ENCODE results near the gene CRELD2. TPM values are rescaled to one million over a fixed set of nuclear protein-coding genes. Genes with fewer than 3 reads are reported as not detected.
A peak's percentile ranks its signal among the peaks of the same experiment; 100 is the strongest.

CRELD2 gene
- total and polyA plus RNA-seq, 2 of the 4 experiments (the other 2 are of a cell fraction): 36.2 to 70.7 TPM

DNA sequence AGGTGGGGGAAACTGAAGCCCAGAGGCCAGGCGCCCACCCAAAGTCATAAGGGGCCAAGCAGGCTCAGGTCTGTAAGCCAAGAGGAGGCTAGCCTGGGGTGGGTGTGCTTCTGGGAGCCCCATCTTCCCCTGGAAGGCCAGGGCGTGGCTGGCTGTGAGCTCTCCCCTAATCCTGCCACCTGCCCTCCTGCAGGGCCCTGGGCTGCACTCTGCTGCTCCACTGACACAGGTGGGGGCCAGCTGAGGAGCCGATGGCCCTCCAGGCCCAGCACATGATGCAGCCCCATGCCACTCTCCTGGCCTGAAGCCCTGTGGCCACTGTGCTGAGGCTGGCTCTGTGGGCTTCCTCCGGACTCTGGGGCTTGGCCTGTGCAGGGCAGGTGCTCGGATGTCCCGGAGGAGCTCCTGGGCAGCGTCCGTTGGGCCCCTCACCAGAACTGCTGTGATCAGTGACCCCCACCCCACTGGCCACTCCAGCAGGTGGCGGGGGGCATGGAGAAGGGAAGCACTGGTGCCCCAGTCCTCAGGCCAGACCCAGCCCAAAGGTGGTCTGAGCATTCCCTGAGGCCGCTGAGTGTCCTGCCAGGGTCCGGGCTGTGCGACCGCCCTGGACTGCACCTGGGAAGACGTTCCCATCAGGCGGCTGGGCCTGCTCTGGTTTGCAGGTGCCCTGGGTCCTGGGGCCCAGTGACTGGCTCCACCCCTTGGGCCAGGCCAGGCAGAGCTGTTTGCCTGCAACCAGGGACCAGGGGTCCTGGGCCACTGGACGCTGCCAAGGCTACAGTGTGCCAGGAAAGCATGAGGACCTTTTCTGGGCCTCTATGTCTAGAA, 50.6 kb downstream of the CRELD2 start:
- Histone ChIP-seq H2AFZ (replicated peaks; ENCODE audit: low read length, poor library complexity) (no peak overlapping the region), H3K14ac (replicated peaks; ENCODE audit: low read depth, low read length) (no peak overlapping the region), H3K23ac (ENCODE audit: low read depth, low read length) (no peak overlapping the region), H4K5ac (ENCODE audit: low read depth, low read length) (no peak overlapping the region), H4K20me1 (ENCODE audit: insufficient read depth, low read length) (peaks cover 6% of the 10 kb centered on the region), H3K9ac (ENCODE audit: low read depth, low read length) (no peak overlapping the region), H3K4me1 (ENCODE audit: control insufficient read depth, insufficient read depth, low read length) (peaks cover 30% of the 10 kb centered on the region), H2BK15ac (ENCODE audit: low read depth, low read length) (no peak overlapping the region), H4K8ac (ENCODE audit: low read depth in 2 of 2, low read length in 2 of 2) (no peak overlapping the region), H3K79me1 (ENCODE audit: low read depth in 1 of 2, low read length in 2 of 2) (peaks cover 24 to 47% of the 10 kb centered on the region in 2 experiments), H2AK5ac (ENCODE audit: low read depth, low read length) (peak overlapping the region; percentile 51; the same call in 1 of the 2 replicates), H3K4me2 (ENCODE audit: low read depth, low read length) (no peak overlapping the region), H3K27ac (ENCODE audit: insufficient read depth, low read length) (no peak overlapping the region), H4K91ac (ENCODE audit: insufficient read depth, low read depth, low read length) (peak overlapping the region; percentile 73; the same call in 1 of the 2 replicates), H3K18ac (ENCODE audit: low read depth, low read length) (no peak overlapping the region), H3K9me3 (ENCODE audit: control insufficient read depth, insufficient read depth, low read length) (no peaks in the 10 kb centered on the region), H2BK20ac (ENCODE audit: low read depth, low read length) (peak overlapping the region; percentile 46; the same call in 1 of the 2 replicates), H3K9me1 (ENCODE audit: insufficient read depth, low read length) (peaks cover 18% of the 10 kb centered on the region), H2AK9ac (replicated peaks; ENCODE audit: low read depth, low read length, poor library complexity) (peak overlapping the region; percentile 52), H3K36me3 (ENCODE audit: control insufficient read depth, insufficient read depth, low read length) (peaks cover 11% of the 10 kb centered on the region; the same call in 1 of the 2 replicates), H3K4me3 (ENCODE audit: insufficient read depth, low read depth, low read length) (no peak overlapping the region), H3K4ac (ENCODE audit: low read depth, low read length) (peak overlapping the region; percentile 64; the same call in 1 of the 2 replicates), H3K27me3 (ENCODE audit: control insufficient read depth, insufficient read depth, low read length) (no peaks in the 10 kb centered on the region), H2BK120ac (ENCODE audit: low read depth, low read length) (peak overlapping the region; percentile 85; the same call in 1 of the 2 replicates), H3K56ac (ENCODE audit: extremely low read depth, insufficient read depth, low read length) (no peak overlapping the region), H2BK5ac (ENCODE audit: low read depth, low read length, poor library complexity, severe bottlenecking) (no peak overlapping the region)
- 96% methylated on average over 9 of the region's 16 CpGs; no CpG with 5 or more reads in 1 of the 2 experiments for WGBS, 2 experiments (ENCODE audit: extremely low coverage in 2 of 2, insufficient read length in 1 of 2)
- ChIA-PET POLR2A (ENCODE audit: unreplicated experiment) (no interaction called here), CTCF (no interaction called here)
- no TSS peak for BruUV-seq (replicated peaks)
- DNase-seq (no peak), ATAC-seq (ENCODE audit: low read depth) (no peak)
- dilution Hi-C loops (cut with HindIII; ENCODE audit: low sequenced_read_pairs, unreplicated experiment) (no loop called here), intact Hi-C loops (cut with micrococcal nuclease) (no loop called here), in situ Hi-C loops (cut with MboI; ENCODE audit: low sequenced_read_pairs) (no loop called here)
- TF ChIP-seq CHD1 (IDR thresholded peaks at IDR 0.05; ENCODE audit: low read depth, low read length): no peak
- no peak for TF ChIP-seq MXI1 (IDR thresholded peaks at IDR 0.05; ENCODE audit: borderline replicate concordance, low read depth, low read length)
- TF ChIP-seq FOS (IDR thresholded peaks at IDR 0.05; ENCODE audit: low read depth, low read length): no peak
- TF ChIP-seq, protein P1, sequence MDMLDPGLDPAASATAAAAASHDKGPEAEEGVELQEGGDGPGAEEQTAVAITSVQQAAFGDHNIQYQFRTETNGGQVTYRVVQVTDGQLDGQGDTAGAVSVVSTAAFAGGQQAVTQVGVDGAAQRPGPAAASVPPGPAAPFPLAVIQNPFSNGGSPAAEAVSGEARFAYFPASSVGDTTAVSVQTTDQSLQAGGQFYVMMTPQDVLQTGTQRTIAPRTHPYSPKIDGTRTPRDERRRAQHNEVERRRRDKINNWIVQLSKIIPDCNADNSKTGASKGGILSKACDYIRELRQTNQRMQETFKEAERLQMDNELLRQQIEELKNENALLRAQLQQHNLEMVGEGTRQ (IDR thresholded peaks at IDR 0.05; ENCODE audit: low read depth, low read length): no peak
- TF ChIP-seq RFX5 (IDR thresholded peaks at IDR 0.05; ENCODE audit: low read depth, low read length): no peak
- no peak for TF ChIP-seq MAFK (IDR thresholded peaks at IDR 0.05; ENCODE audit: low read depth, low read length)
- no peak for TF ChIP-seq MAZ (IDR thresholded peaks at IDR 0.05; ENCODE audit: borderline replicate concordance, low read depth, low read length)
- TF ChIP-seq BHLHE40 (IDR thresholded peaks at IDR 0.05; ENCODE audit: low read depth, low read length): no peak
- TF ChIP-seq, protein P2, sequence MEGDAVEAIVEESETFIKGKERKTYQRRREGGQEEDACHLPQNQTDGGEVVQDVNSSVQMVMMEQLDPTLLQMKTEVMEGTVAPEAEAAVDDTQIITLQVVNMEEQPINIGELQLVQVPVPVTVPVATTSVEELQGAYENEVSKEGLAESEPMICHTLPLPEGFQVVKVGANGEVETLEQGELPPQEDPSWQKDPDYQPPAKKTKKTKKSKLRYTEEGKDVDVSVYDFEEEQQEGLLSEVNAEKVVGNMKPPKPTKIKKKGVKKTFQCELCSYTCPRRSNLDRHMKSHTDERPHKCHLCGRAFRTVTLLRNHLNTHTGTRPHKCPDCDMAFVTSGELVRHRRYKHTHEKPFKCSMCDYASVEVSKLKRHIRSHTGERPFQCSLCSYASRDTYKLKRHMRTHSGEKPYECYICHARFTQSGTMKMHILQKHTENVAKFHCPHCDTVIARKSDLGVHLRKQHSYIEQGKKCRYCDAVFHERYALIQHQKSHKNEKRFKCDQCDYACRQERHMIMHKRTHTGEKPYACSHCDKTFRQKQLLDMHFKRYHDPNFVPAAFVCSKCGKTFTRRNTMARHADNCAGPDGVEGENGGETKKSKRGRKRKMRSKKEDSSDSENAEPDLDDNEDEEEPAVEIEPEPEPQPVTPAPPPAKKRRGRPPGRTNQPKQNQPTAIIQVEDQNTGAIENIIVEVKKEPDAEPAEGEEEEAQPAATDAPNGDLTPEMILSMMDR (conservative IDR thresholded peaks at IDR 0.05; ENCODE audit: low read depth, low read length): no peak
- TF ChIP-seq, protein P3, sequence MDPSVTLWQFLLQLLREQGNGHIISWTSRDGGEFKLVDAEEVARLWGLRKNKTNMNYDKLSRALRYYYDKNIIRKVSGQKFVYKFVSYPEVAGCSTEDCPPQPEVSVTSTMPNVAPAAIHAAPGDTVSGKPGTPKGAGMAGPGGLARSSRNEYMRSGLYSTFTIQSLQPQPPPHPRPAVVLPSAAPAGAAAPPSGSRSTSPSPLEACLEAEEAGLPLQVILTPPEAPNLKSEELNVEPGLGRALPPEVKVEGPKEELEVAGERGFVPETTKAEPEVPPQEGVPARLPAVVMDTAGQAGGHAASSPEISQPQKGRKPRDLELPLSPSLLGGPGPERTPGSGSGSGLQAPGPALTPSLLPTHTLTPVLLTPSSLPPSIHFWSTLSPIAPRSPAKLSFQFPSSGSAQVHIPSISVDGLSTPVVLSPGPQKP (IDR thresholded peaks at IDR 0.05; ENCODE audit: borderline replicate concordance, low read depth, low read length): no peak
- no peak for TF ChIP-seq CEBPB (IDR thresholded peaks at IDR 0.05; ENCODE audit: low read depth, low read length)
- TF ChIP-seq RAD21 (IDR thresholded peaks at IDR 0.05; ENCODE audit: low read length): no peak
- TF ChIP-seq RCOR1 (IDR thresholded peaks at IDR 0.05; ENCODE audit: insufficient replicate concordance, low read length): no peak
- no peak for TF ChIP-seq POLR2A (IDR thresholded peaks at IDR 0.05; ENCODE audit: low read depth, low read length)
- no peak for TF ChIP-seq SMC3 (IDR thresholded peaks at IDR 0.05; ENCODE audit: low read depth, low read length)

All from IMR-90 (cell line).